IPS DF 4.7 (cell line): ENCODE measurements around the gene ATG10.

ENCODE experiments used
- DNase-seq: peaks from one replicate; pipeline ENCODE4 v3.0.0-alpha.2; 2013; ENCODE audit warnings: low spot score; ENCODE audit errors: extremely low read depth

ATG10 gene

DNA sequence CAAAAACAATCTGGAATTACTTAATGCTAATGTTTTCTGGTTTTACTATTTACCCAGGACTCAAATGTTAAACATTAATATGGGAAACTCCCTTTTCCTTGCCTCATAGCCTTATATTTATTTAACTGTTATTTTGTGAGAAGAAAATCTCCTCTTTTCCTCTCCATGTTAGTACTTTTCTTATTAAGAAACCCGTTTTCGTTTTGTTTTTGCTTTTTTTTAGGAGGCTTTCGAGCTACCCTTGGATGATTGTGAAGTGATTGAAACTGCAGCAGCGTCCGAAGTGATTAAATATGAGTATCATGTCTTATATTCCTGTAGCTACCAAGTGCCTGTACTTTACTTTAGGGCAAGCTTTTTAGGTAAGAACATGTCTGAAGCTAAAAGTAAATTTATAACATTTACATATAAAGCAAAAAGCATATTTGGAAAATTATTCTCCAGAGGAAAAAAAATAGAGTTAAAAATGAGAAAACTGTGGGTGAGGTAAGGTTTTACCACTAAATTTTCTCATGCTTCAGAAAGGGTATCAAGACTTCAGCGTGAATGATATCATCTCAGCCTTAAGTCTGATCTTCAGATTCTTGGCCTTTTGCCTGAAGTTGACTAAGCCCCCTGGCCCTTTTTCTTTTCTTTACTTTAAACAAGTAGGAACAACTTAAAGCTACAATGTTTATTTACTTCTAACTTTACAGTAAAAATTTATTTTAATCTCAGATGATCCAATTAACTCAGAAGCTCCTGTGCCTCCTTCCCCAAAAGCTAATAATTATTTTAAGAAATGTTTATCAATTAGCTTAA lies 192.6 kb downstream of the ATG10 start:
- no peak for DNase-seq

DNA sequence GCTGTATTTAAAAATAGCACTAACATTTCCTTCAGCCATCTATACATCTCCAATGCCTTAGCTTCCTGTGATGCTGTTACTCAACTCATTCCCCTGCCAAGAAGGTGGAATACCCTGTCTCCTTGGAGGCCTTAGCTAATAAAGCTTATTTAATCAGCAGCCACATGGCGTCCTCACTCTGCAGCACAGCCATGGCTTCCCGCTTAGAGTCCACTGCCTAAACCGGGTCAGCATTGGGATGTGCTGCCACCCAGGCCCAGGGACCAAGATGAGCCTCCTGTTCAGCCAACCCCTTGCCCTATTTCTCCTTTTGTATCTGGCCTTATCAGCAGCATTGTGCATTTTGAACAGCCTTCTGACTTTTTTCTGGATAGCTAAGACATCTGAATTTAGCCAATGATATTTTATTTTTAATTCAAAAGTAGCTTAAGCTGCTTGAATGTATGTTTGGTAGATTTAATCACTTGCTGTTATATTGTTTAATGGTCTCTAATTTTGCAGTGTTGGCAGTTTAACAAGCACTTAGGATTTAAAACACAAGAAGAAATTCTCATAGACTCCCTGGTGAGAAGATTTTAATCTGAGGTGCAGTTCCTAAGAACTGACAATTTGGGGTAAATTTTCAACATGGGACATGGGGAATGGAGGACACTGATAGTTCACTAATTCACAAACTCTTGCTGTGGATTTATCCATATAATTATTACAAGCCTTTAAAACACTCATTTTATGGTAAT lies 193.3 kb downstream of the ATG10 start:
- no peak for DNase-seq

DNA sequence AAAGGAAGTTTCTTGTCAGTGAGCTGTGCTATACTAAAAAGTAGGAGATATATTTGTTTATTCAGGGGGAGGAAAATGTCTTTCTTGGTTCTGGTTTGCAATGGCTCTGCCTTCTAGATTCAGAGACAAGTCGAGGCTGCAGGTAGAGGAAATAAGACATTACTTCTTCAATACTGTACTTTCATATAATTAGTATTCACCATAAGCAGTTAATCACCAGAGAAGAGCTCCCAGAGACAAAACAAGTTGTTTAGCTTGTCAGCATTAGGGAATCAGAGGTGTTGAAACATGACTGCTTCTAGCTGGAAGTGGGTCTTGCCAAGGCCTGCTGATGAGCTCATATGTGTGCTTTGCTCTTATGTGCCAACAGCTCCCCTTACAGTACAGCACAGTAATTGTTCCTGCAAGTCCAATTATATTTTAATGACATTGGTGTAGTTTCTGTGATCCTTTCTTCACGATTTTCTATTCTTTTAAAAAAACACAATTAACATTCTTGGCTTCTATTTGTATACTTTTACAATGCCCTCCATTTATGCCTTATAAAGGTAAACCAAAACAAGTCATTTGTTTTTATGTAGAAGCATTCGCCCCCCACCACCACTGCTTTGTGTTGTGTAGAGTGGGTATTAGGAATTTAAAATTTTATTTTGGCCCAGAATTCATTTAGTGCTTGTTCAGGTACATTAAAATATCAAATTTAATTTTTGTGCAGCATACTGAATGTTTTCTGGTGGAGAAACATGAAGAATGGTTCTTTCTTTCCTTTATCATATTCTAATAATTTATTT lies 194.1 kb downstream of the ATG10 start:
- peak; percentile 51 for DNase-seq

DNA sequence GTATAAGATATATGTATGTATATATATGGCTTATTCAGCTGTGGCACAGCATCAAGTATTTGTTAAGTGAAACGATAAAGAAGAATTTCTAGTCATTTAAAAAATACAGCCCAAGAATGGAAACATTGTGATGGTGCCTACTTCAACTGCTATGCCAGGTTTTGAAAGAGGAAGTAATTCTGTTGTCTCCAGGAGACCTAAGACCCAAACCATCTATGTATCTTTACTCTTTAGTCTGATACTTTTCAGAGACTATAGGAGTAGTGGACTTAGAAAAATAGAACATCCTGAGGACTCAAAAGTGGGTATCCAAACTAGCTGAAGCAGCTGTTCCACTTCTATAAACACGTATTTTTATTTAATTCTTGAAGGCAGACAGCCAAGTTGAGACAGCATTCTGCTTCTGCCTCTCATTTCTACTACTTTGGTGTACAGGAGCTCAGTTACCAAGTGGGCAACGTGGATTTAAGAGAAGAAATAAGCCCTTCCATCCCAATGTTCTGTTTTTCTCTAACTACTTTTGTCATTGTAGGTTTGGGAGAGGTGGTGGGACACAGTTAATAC lies 195.6 kb downstream of the ATG10 start:
- no peak for DNase-seq

DNA sequence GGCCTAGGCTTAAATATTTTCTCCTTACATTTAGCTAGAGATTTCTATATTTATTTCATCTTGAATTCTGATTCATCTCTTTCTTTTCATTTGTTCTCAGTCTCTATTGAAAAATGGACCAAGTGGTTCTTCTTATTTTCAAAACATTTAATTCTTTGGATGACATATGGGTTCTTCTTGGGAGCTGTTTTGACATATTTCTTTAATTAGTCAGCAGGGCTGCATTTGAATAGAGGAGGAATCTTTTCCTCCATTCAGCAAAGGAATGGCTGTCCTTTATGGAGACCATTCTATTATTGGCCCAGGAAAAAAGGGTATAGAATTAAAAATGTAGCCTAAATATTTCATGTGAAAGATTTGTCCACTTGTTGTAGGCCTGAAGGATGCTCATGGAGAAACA lies 196.5 kb downstream of the ATG10 start:
- DNase-seq, result no peak

DNA sequence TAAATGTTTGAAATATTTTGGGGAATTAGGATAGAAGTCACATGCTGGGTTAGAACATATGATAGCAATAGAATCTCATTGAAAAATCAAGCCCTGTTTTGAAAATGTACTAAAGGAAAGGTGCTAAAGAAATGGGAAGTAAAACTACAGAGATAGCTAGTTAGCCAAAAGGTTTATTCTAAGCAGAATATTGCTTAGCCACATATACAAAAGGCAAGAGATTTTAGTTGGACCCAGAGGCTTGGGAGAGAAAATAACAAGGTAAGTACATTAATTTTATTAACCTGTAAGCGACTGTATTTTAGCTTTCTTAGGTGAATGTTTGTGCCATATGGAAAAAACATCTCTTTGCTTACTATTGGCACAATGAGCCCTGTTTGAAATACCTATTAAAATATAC lies 198.1 kb downstream of the ATG10 start:
- no peak for DNase-seq

DNA sequence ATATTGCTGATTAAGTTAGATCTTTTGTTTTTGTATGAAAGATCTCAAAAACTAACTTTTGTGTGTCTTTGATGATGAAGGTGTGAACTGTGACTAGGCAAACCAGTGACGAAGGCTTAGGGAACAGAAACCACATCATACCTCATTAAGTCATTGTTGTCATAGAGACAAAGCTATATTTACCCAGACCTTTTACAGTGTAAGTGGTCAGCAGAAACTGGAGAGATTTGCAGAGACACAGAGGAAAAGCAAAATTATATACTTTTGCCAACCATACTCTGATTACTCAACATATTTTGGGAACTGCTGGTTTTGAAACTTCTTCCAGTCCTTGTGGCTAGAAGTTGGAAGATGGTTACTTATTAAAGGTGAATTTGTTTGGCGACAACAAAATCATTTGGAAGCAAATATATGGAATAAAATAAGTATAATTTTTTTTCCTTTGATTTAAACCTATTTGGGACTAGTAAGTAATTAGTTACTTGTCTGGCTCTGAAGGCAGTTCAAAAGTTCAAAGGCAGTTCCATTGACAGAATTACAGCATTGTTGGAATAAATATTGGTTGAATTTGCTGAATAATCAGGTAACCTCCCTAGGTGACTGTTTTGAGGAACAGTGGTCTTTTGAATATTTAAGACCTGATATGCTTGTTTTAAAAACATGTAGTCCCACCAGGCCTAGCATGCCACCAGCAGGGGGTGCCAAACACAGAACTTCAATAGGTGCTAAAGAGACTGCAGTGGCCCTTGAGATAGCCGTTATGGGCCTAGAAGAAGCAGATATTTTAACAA lies 202.5 kb downstream of the ATG10 start:
- DNase-seq, result no peak

DNA sequence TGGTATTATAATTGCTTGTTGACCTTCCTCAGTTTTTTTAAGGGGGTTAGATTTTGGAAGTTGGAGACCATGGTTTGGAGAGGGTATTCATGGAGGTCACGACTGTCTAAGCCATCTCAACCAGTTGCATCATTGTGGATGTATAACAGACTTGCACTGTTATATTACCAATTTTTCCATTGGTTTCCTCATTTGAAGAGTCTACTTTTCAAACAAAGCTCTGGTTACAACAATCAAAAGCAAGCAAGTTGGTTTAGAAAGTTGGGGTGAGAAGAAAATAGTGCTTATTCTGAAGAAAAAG lies 203.0 kb downstream of the ATG10 start:
- no peak for DNase-seq

DNA sequence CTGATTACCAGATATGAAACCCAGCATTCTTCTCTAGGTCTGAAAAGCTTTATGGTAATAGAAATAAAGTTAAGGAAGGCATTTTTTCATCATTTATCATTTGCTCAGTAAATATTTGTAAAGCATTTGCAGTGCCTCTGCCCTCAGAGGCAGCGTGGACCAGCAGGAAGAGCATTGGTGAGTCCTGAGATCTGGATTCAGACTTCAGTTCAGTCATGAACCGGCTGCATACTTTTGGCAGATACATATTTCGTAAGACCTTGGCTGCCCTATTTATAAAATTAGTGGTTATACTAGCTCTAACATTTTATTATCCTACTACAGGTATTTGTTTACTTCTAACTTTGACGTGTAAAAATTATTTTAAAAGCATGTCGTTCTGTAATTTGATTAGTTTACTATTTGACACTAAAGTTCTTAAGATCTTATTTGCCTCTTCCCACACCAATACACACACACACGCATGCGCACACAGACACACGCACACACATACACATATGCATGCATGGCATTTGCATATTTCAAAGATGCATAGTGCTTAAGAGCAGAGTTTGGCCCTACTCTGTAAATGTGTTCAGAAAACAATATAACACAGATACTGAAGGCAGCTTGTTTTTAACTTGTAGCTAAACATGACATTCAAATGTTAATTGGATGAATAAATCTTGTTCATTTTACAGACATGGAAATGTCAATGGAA lies 204.4 kb downstream of the ATG10 start:
- no peak for DNase-seq

DNA sequence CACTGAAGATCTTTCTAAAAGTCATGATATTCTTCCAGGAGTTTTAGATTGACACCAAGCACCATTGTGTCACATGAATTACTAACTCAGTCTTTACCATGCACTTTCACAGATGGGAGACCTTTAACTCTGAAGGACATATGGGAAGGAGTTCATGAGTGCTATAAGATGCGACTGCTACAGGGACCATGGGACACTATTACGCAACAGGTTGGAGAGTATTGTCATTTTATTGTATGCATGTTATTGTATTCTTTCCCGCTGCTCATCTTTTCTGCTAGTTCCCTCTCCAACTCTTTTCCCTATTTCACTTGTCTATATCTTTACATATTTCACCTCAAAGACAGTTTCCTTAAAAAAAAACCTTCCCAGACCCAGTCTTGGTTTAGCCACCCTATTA lies 206.6 kb downstream of the ATG10 start:
- no peak for DNase-seq

DNA sequence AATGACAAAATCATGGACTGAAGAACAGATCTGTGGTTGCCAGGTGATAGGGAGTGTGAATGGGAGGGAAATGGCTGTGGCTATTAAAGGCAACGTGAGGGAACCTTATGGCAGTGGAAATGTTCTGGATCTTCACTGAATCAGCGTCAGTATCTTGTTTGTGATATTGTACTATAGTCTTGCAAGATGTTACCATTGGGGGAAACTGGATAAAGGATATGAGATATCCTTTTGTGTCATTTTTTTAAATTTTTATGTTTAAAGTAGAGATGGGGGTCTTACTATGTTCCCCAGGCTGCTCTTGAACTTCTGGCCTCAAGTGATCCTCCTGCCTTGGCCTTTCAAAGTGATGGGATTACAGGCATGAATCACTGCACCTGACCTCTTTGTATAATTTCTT lies 210.8 kb downstream of the ATG10 start:
- DNase-seq, result no peak

DNA sequence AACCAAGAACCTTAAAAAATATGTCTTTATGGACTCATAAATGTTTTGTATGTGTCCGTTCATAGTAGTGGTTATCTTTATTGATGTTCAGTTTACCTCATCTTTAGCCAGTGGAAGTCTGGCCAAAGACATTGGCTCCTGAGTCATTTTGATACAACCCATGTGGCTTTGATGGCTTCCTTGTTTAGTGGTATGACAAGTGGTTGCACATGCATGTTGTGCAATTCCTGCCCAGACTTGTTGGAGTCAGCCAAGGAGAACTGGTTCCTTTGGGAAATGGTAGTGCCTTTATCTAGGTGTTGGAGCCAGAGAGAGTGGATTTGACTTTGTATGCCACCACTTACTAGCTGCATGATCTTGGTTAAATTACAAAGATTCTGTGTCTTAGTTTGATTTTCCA lies 212.0 kb downstream of the ATG10 start:
- DNase-seq, result no peak

DNA sequence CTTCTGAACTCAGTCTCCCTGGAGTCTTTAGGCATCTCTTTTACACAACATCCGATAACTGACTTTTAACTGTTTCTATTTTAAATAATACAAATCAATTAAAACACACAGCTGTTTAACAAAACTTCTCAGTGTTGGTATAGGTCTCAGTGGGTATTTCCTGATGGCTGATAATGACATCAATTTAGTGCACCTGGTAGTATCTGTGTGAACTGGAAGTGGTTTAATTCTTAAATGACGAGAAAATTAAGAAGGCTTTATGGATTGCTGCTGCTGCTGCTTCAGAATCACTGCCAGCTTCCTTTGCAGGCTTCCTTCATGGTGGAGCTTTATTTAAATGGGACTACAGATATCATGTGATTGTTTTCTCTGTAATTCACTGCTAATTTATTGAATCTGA lies 214.0 kb downstream of the ATG10 start:
- DNase-seq, result no peak

DNA sequence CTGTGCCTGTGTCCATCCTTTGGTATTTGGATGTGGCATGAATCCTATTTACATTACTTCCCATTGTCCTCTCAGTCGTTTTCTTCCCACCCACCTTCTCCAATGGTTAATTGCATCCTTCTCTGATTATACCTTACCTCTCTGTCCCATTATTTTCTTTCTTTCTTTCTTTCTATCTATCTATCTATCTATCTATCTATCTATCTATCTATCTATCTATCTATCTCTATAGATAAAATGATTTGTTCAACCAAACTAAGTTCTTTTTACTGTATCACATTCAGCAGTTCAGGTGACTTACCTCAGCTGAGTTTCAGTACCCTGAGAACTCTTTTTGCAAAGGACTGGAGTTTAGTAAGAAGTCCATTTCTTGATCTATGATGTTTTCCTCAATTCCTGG lies 225.7 kb downstream of the ATG10 start:
- DNase-seq, result no peak

DNA sequence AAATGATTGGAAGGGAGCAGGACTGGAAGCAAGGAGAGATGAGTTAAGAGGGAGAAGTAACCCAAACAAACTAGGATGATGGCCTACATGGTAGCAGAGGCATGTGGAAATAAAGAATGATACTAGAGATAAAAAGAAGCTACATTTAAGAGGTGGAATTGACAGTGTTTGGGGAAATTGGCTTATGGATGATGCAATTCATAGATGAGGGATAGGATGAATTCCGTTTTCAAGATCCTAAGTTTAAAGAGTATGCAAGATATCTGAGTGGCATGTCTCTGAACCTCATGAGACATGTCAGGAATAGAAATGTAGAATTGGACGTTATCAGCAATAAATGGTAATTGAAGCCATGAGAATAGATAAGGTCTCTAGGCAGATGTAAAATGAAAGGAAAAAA lies 232.7 kb downstream of the ATG10 start:
- DNase-seq, result no peak

DNA sequence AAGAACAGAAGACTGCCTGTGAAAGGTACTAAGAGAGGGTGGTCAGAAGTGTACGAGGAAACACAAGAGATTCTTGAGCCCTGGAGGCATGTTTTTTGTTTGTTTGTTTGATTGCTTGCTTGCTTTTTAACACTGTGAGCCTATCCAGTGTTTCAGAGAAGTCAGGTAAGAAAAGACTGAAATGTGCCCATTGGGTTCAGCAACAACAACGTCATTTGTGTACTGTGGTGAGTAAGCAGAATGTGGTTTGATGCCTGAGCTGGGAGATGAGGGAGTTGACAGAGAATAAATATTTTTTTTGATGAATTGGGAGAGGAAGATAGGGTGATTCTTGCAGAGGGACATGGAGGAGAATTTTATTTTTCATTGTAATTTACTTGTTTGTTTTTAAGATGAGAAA lies 233.2 kb downstream of the ATG10 start:
- DNase-seq, result no peak

DNA sequence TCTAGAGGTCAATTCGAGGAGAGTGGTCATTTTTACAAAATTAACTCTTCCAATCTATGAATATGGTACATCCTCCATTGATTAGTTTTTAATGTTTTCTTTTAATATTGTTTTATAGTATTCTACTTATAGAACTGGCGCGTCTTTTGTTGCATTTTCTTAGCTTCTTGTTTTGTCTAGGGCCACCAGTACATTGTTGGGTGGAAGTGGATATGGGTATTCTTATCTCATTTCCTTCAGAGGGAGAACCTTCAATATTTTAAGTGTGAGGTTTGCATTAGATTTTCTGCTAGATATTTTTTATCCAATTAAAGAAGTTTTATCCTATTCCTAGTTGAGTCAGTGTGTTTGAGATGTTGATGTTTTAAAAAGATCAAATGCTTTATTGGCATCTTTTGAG lies 236.5 kb downstream of the ATG10 start:
- no peak for DNase-seq

DNA sequence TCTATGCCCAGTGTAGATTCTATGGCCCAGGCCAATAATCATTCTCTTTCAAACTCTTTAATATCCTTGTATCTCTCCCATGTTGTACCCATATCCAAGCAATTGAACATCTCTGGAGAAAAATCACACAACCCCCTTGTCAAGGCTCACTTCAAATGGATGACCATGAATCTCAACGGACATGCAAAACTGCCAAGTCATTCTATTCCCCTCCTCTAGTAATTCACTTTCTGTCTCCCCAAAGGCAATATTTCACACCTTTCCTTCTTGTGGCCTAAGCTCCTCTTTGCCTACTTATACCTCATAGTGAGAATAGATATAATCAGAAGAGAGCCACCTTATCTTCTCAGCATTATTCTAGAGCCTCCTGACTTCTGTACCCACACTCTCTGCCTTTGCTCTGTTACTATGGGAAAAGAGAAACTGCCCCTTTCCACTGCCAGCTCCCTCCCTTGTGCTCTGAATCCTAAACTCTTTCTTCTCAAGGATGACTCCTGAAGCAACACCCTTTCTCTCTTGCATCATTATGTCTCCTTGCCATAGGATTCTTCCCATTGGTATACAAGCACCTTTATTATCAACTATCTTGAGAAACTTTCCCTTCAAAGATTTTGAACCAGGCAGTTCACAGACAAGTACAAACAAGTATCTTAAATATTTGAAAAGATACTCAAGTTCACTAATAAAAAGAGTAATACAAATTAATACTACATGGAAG lies 240.2 kb downstream of the ATG10 start:
- no peak for DNase-seq

DNA sequence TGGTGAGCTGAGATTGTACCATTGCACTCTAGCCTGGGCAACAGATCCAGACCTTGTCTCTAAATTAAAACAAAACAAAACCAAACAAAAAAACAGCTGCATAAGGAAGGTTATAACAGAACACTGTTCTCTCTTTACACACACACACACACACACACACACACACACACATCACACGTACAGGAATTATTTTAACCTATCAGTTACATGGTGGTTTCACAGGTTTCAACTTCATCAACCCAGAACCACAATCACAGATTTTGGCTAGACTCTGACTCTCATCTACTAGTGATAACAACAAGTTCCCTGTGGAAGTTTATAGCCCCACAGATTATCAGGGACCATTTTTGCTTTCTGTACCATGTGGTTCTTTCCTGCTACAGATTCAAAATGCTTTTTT lies 246.1 kb downstream of the ATG10 start:
- DNase-seq, result no peak
